Pancreas (tissue), 10 donors: ENCODE measurements around the gene PARVG. TPM values are rescaled to one million over a fixed set of nuclear protein-coding genes. Genes with fewer than 3 reads are reported as not detected.
A peak's percentile ranks its signal among the peaks of the same experiment; 100 is the strongest.

ENCODE experiments used
- ATAC-seq, 4 donors: fragments of 200-7000 bp; cut with Tn5 transposase; one replicate each; pipeline versions ENCODE4 v1.8.0 to v1.9.1; 2020; ENCODE audit warnings: mild to moderate bottlenecking in 4 of 4, moderate library complexity in 4 of 4
- DNase-seq, 6 donors: peaks; one replicate each; pipeline ENCODE4 v3.0.0-alpha.2; 2020
- FAIRE-seq: peaks from 2 replicates; lab custom pipeline; 2012; peaks lifted over from hg19 to GRCh38; lab: Jason Lieb, UNC
- H3K27ac ChIP-seq, 4 donors: fragments of 200-600 bp; sonication (generic); 1 replicate in 3 of 4; 2 replicates in 1 of 4; pipeline versions ENCODE4 v1.5.0 to v1.8.0; 2020
- H3K27me3 ChIP-seq, 4 donors: fragments of 200-600 bp; one replicate each; pipeline ENCODE4 v1.8.0; 2021
- H3K36me3 ChIP-seq, 3 donors: fragments of 200-600 bp; sonication (generic) in 1 of 3; one replicate each; pipeline versions ENCODE4 v1.5.0 to v1.8.0; 2020 to 2021
- H3K4me1 ChIP-seq, 3 donors: fragments of 200-600 bp; one replicate each; pipeline ENCODE4 v1.8.0; 2021
- H3K4me3 ChIP-seq, 4 donors: fragments of 200-600 bp; sonication (generic) in 2 of 4; one replicate each; pipeline versions ENCODE4 v1.5.0 to v1.8.0; 2020 to 2021
- H3K9me3 ChIP-seq, 4 donors: fragments of 200-600 bp; one replicate each; pipeline ENCODE4 v1.8.0; 2021
- CTCF ChIP-seq, 4 donors: fragments of 200-600 bp; sonication (generic) in 3 of 4; IDR thresholded peaks; one replicate each; pipeline versions ENCODE4 v1.5.0 to v1.8.0; 2021; ENCODE audit warnings: antibody characterized with exemption in 4 of 4
- WGBS, 2 donors: extraction: QIAGEN DNeasy Blood & Tissue Kit; methylation state at CpG; one replicate each; pipeline ENCODE4 v1.1.7; 2013; 5-methylcytosine and 5-hydroxymethylcytosine counted together
- intact Hi-C, 3 donors: fragments of 100-400 bp; cut with DNase I; formaldehyde crosslinking; loops; one replicate each; pipeline versions ENCODE4 v1.11.1 to v1.14.2; 2022
- polyA plus RNA-seq, 2 donors: library from polyadenylated mRNA; stranded (reverse); fragments of 200-250 nt; gene quantifications; one replicate each; pipeline ENCODE4 v1.2.3, GENCODE V29; 2013
- total RNA-seq, 6 donors: library from RNA; stranded (reverse); fragmentation: NEBNext Ultra II Directional in 4 of 6; extraction: Animal tissue kit (Norgen Biotek cat#: 25700) in 4 of 6; gene quantifications; one replicate each; pipeline versions ENCODE4 v1.2.1 to v1.2.4, GENCODE V29; 2021 to 2023
- donor health status: healthy with polysubstance abuse.
- donor health status: DM: no; HTN: no; CAD: no; lungs with moderate emphysema.
- donor health status: DM: no; HTN: no; CAD: no.
- donor health status: control.
- donor health status: control.
- donor health status: Bipolar disorder and iron deficiency.
- donor health status: DM: yes; HTN: yes; CAD: no.
- donor health status: DM: no; HTN: no; CAD: no.
- donor health status: DM: no; HTN: no; CAD: no.
- donor health status: DM: yes; HTN: yes; CAD: no.

PARVG gene
- total and polyA plus RNA-seq, 8 donors, result 1.1 to 17.0 (median 3.2) TPM

DNA sequence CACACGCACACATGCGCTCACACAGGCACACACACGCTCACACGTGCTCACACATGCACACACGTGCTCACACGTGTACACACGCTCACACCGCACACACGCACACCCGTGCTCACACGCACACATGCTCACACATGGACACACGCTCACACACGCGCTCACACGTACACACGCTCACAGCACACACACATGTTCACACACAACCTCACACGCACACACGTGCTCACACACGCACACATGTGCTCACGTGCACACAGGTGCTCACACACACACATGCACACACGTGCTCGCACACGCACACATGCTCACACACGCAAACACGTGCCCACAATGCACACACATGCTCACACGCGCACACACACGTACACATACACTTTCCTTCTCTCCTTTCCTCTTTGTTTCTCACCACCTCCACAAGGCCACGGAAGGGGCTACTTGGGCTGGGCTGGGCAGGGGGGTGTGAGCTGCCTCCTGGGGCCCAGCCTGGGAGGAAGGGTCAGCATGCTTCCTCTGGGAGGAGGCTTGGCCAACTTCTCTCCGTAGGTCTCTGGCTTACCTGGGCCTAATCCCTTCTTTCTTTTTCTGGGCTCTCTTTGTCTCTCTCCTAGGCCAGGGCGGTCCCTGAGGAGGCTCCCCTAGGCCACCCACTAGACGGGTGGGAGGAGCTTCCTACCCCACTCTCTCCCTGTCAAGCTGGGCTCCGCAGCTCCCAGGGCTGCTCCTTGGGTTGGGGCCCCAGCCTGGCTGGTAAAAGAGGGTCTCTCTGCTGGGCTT lies 34.5 kb upstream of the PARVG start:
- H3K27me3 ChIP-seq, result no peaks in the 10 kb centered on the region
- DNase-seq, result peak in 1 of 6 donors; percentile 32
- H3K4me1 ChIP-seq, result no peaks in the 10 kb centered on the region
- TF ChIP-seq CTCF (IDR thresholded peaks at IDR 0.05), result no peak
- no peaks in the 10 kb centered on the region for H3K36me3 ChIP-seq
- no peak for ATAC-seq
- no peak for FAIRE-seq
- no peak overlapping the region for H3K27ac ChIP-seq
- H3K4me3 ChIP-seq, result no peak overlapping the region
- intact Hi-C loops, result no loop called here
- 85 to 91% methylated on average over 33 of the region's 33 CpGs for WGBS, 2 donors
- no peaks in the 10 kb centered on the region for H3K9me3 ChIP-seq

DNA sequence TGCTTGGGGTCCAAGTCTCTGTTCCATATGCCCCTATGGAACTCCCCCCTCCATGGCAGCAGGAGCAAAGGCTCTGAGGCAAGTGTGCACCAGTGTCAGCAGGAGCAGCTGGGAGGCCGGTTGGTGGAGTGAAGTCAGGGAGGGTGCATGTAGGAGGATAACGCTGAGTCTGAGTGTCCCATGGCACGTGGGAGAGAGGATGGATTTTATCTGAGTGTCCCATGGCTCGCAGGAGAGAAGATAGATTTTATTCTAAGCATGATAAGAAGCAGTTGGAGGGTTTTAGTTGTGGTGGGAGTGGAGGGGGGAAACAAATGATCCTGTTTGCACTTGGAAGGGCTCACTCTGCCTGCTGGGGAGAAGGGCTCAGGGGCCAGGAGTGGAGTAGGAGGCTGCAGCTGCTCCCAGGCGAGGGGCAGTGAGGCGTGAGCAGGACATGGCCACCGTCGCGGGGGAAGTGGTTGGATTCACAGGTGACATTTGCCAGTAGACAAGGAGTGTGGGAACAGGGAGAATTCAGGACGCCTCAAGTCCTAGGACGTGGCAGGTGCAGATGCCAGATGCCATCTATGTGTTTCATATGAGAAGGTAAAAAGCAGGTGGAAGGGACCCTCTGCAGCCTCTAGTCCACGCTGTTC lies 33.6 kb upstream of the PARVG start:
- Histone ChIP-seq H3K36me3 (no peaks in the 10 kb centered on the region), H3K4me3 (no peak overlapping the region), H3K27ac (no peak overlapping the region), H3K4me1 (no peaks in the 10 kb centered on the region), H3K9me3 (no peaks in the 10 kb centered on the region), H3K27me3 (no peaks in the 10 kb centered on the region)
- no peak for FAIRE-seq
- 70 to 77% methylated on average over 12 of the region's 12 CpGs for WGBS, 2 donors
- no peak for TF ChIP-seq CTCF (IDR thresholded peaks at IDR 0.05)
- intact Hi-C loops, result no loop called here
- peak in 1 of 6 donors; percentile 35 for DNase-seq
- ATAC-seq, result no peak

DNA sequence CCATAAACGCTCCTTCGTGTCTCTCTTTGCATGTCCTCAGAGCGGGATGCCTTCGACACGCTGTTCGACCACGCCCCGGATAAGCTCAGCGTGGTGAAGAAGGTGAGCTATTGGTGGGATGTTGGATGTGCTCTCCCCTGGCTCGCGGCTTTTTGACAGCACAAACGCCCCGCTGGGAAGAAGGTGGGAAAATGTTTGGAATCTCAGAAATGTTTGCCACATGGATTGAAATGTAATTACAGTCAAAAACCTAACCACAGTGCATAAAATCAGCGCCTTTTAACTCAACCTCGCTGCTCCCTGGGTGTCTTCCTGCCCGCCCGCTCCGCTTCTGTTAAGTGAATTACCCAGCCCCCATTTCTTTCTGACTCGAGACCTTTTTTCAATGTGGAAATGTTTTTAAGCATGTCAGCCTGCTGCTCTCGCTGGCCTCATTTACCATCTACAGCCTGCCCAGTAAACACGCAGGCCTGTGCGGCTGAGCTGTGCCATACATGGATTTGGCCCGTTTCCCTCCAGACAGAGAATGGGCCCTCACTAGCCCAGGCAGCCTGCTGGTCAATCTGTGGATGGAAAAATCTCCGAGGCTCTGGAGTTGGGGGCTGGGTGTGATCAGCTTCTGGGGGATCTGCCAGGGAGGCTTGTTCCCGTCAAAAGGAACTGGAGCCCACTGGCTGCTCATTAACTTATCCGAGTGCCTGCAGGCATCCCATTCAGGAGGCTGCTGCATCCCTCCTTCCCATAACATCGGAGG lies 32.7 kb upstream of the PARVG start:
- intact Hi-C loops, result no loop called here
- Histone ChIP-seq H3K36me3 (no peaks in the 10 kb centered on the region), H3K9me3 (no peaks in the 10 kb centered on the region), H3K27ac (no peak overlapping the region), H3K27me3 (no peaks in the 10 kb centered on the region), H3K4me1 (no peaks in the 10 kb centered on the region), H3K4me3 (no peak overlapping the region)
- DNase-seq, result no peak
- WGBS, 2 donors, result 58 to 61% methylated on average over 27 of the region's 27 CpGs
- no peak for TF ChIP-seq CTCF (IDR thresholded peaks at IDR 0.05)
- FAIRE-seq, result no peak
- peak in 1 of 4 donors; percentile 17 for ATAC-seq

DNA sequence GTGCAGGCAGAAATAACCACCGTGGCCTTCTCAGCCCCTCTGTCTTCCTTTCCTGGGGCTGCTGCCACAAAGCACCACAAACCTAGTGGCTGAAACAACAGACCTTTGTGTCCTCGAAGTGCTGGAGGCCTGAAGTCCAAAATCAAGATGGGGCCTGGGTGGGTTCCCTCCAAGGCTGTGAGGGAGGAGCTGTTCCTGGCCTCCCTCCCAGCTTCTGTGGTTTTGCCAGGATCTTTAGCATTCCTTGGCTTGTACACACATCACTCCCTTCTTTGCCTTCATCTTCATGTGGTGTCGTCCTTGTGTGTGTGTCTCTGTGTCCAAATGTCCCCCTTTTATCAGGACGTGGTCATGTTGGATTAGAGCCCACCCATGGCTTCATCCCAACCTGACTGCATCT lies 29.0 kb upstream of the PARVG start:
- Histone ChIP-seq H3K4me1 (no peaks in the 10 kb centered on the region), H3K27ac (no peak overlapping the region), H3K4me3 (no peak overlapping the region), H3K9me3 (no peaks in the 10 kb centered on the region), H3K27me3 (no peaks in the 10 kb centered on the region), H3K36me3 (no peaks in the 10 kb centered on the region)
- intact Hi-C loops, result no loop called here
- 74 to 77% methylated on average over 4 of the region's 4 CpGs for WGBS, 2 donors
- TF ChIP-seq CTCF (IDR thresholded peaks at IDR 0.05), result no peak
- ATAC-seq (no peak), FAIRE-seq (no peak), DNase-seq (peak in 1 of 6 donors; percentile 3)
